HG03378 (cell line): ENCODE results near the gene SEC14L6.

Source experiments
- ATAC-seq: cut with Tn5 transposase; IDR thresholded peaks from one replicate; pipeline ENCODE4 v1.9.1; 2021; ENCODE audit warnings: mild to moderate bottlenecking, moderate library complexity; ENCODE audit not compliant: unreplicated experiment

The SEC14L6 gene

DNA sequence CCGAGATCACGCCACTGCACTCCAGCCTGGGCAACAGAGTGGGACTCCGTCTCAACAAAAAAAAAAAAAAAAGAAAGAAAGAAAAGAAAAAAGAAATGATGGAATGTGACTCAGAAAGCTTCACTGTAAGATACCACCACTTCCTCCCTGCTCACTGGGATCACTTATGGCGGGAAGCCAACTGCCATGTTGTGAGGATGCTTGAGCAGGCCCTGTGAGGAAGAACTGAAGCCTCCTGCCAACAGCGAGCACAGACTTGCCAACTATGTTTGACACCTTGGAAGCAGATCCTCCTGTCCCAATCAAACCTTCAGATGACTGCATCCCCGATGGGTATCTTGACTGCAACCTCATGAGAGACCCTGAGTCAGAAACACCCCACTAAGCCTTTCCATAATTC lies 8.3 kb downstream of the SEC14L6 start:
- ATAC-seq = no peak

DNA sequence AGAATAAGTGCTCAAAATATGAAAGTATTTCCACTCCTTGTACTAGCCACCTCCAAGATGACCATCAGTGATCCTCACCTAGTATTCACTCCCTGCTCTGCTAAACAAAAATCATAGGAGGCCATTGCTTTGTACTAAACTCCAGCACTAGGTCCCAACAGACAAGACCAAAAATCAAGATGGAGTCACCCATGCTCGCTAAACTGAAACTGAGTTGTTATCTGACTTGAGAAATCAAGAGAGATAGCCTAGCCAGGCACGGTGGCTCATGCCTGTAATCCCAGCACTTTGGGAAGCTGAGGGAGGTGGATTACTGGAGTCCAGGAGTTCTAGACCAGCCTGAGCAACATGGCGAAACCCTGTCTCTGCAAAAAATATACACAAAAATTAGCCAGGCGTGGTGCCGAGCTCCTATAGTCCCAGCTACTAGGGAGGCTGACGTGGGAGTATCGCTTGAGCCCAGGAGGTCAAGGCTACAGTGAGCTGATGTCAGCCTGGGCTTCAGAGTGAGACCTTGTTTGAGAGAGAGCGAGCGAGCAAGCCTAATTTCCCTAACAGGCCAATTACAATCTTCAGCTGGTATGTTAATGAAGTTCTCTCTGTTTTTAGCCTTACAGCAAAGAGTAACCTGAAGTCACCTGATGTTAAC lies 9.3 kb downstream of the SEC14L6 start:
- no peak for ATAC-seq

DNA sequence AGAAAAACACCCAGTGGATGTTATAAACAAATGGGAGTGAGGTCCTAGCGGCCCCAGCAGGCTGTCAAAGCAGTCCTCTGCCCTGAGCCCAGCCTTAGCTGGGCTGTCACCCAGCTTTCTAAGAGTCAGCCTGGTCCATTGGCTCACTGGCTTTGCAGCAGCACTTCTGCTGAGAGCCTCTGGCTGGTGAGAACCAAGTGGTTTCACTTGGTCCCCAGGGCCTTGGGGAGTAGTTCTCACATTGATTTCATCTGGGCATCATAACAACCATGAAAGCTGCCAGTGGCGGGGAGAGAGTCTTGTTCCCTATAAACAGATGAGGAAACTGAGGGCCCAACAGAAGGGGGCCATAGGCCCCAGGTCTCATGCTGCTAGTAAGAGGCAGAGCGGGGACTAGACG lies 11.4 kb downstream of the SEC14L6 start:
- no peak for ATAC-seq

DNA sequence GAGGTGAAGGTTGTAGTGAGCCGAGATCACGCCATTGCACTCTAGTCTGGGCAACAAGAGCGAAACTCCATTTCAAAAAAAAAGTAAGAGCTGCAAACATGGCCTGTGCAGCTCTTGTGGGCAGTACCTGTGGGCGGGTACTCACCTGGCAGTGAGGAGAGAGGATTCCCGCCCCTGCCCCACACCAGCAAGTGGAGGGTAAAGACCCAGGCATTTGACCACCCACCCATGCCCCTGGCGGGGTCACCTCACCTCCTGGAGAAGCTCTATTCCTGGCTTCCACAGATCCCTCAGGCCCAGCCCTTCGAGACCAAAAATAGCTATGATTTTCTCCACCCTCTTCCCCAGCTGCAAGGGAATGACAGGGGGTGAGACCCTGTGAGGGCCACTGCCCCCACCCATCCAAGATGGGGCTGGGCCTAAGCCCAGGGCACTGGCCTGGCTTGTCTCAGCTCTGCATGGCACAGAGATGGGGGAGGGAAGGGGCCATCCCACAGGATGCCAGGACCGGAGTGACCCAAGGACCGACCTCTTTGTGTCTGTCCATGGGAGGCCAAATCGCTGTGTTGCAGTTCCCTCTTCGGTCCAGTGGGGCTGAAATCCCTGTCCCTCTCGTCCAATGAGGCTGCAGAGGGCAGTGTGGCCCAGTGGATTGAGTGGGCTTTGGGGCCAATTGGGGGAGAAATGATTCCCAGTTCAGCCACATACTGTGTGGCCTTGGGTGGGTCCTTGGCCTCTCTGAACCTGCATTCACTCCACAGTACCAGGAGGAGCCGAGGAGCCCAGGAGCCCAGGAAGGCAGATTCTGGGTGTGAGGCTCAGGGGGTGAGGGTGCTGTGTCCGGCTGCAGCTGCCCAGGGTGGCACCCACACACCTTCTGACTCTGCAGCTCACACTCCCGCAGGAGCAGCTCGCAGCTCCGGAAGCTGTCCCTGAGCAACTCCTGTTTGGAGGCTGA lies 14.6 kb downstream of the SEC14L6 start:
- no peak for ATAC-seq

DNA sequence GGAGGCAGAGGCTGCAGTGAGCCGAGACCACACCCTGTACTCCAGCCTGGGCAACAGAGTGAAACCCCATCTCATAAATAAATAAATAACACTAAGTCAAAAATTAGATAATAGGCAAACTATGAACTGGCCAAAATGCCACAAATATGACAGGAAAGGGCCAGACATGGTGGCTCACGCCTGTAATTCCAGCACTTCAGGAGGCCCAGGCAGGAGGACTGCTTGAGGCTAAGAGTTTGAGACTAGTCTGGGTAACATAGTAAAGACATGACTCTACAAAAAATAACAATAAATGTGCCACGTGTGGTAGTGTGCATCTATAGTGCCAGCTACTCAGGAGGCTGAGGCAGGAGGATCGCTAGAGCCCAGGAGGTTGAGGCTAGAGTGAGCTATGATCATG lies 19.9 kb downstream of the SEC14L6 start:
- no peak for ATAC-seq

- ATAC-seq = no peak
These were observed 22.7 kb downstream of the SEC14L6 start for GRCh38 chr22:30523646-30524489.

DNA sequence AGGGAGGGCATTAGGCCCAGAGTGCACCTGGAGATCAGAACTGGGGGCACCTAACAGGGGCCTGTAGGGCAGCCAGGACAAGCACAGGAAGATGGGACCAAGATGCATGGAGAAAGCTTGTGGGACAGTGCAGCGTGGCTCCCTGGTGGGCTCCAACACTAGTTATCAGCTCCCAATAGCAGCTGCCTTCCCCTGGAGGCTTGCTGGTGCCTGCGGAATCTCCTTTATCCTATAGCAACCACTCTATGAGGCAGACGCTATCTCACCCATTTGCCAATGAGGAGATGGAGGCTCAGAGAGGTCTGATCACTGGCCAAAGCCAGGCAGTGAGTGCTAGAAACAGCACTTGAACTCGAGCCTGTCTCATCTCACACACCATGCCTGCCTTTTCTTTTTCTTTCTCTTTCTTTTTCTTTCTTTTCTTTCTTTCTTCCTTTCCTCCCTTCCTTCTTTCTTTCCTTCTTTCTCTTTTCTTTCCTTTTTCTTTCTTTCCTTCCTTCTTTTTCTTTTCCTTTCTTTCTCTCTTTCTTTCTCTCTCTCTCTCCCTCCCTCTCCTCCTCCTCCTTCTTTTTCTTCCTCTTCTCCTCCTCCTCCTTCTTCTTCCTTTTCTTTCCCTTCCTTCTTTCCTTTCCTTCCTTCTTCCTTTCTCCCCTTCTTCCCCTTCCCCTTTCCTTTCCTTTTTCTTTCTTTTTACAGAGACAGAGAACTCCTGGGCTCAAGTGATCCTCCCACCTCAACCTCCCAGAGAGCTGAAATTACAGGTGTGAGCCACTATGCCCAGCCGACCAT lies 25.0 kb downstream of the SEC14L6 start:
- no peak for ATAC-seq

DNA sequence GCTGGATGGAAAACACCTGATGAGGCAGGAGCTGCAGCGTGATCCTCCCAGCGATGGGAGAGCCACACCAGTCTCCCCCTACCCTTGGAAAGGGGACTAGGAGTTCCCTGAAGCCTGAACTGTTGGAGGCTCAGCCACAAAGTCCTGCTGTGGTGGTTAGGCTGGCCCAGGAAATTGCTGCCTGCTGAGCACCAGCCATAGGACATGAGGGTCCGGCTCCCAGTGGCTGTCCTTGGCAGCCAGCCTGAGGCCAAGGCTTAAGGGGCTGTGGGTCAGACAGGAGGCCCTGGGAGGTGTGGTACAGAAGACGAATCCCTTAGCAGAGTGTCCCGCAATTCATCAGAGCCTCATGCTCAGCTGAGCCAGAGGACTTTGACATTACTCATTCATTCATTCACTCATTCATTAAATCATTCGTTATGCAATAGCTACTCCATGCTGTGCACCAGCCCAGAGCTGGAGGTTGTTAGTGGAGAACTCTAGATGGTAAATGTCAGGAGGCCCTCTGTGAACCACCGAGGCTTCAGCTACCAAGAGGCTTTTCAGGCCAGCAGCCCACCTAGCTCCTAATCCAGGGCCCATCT lies 26.6 kb downstream of the SEC14L6 start:
- ATAC-seq = no peak

GRCh38 chr22:30516731-30517130 lies 29.8 kb downstream of the SEC14L6 start:
- no peak for ATAC-seq

DNA sequence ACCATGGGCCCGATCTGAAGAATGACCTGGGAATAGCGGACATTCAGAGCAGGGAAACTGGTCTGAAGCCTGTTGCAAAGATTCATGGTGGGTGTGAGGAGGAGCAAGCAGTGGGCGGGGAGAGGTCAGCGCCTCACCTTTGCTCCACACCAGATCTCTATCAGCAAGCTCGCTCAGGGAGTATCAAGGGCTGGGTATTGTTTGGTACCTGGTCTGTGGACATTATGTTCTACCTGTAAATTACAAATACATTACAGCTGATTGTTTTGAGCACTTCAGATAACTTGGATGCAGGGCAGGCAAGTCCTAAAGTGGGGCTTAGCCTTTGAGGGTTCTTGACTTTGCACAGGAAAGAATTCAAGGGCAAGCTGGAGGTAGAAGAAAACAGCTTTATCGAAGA lies 30.3 kb downstream of the SEC14L6 start:
- ATAC-seq = no peak

DNA sequence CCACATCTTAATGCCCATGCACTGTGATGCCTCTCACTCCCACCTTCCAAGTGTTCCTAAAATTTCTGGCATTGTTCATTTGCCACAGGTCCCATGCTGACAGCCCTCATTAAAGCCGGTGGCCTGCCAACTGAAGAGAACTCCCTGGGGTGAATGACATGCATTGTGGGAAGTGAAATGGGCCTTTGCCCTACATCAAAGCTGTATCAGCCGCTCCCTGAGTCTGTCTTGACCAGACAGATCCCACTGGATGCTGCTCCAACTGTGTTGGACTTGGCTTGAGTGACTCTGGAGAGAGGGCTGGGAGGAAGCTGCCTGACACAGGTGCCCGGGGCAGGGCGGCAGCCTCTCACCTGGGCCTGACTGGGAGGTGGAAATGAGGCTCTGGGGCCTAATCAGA lies 32.3 kb downstream of the SEC14L6 start:
- no peak for ATAC-seq

DNA sequence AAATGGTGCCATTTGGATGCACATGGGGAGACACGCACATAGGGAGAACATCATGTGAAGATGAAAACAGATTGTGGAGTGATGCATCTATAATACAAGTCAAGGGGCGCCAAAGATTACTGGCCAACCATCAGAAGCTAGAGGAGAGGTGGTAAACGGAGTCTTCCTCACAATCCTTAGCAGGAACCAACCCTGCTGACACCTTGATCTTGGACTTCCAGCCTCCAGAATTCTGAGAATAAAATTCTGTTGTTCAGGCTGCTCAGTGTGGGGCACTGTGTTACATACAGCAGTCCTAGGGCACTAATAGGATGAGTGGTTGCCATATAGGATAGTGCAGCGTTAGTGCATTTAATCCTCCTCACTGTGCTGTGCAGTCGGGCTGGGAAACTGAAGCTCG lies 33.1 kb downstream of the SEC14L6 start:
- no peak for ATAC-seq

- ATAC-seq = no peak
These were observed 34.6 kb downstream of the SEC14L6 start for GRCh38 chr22:30511911-30512310.

DNA sequence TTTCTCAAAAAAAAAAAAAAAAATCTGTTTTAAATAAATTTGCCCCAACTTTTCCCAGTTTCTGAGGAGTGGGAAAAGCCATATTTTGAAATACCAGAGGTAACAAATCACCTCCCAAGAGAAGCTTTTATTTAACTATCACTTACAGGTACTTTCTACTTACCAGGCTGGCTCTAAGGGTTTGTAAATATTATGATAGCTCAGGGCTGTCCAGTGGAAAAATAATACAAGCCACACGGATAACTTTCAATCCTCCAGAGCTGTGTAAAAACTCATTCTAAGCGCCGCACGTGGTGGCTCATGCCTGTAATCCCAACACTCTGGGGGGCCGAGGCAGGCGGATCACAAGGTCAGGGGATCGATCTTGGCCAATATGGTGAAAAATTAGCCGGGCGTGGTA lies 35.4 kb downstream of the SEC14L6 start:
- ATAC-seq = no peak

- ATAC-seq = no peak
These were observed 38.3 kb downstream of the SEC14L6 start for GRCh38 chr22:30508216-30508615.

GRCh38 chr22:30507670-30508069 lies 38.9 kb downstream of the SEC14L6 start:
- no peak for ATAC-seq

DNA sequence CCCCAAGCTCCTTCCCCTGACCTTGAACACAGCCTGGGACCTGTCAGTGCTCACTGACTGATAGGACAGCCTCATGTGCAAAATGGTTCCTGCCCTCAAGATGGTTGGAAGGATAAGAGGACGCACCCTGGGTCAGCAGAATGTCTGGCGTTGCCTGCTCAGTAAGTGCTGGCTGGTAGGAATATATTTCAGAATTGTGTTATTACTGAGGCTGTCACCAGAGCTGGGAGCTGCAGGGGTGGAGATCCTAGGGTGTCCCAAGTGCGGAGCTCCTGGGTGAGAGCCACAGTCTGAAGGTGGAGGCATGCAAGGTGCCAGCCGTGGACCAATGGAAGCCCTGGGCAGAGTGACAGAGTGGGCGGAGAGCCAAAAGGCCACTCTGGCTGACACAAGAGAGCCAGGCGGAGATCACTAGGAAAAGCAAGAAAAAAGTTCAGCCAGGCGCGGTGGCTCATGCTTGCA lies 40.0 kb downstream of the SEC14L6 start:
- ATAC-seq = no peak

- ATAC-seq = no peak
These were observed 43.0 kb downstream of the SEC14L6 start for GRCh38 chr22:30503551-30503950.

DNA sequence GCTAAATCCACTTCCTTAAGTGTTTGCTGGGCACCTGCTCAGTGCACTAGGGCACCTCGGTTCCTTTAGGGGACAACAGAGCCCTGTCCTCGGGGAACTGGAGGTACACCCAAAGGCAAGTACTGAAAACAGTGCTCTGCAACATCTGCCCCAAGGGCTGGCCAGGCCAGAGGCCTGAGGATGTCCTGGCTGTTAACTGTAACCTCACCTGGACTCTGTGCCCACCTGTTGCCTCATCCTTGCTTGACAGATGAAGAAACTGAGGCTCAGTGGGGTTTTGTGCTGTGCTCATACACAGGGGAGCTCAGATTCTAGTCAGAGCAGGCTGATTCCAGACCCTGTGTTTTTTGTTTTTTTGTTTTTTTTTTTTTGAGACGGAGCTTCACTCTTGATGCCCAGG lies 43.6 kb downstream of the SEC14L6 start:
- ATAC-seq = no peak

- ATAC-seq = no peak
These were observed 44.4 kb downstream of the SEC14L6 start for GRCh38 chr22:30502153-30502552.
